ENCODE results near the gene CDK6. TPM values are rescaled to one million over a fixed set of nuclear protein-coding genes. Genes with fewer than 3 reads are reported as not detected.
A peak's percentile ranks its signal among the peaks of the same experiment; 100 is the strongest.

CDK6 gene
- total RNA-seq, 4 donors from 2014 or later = 12.9 to 32.7 (median 21.6) TPM

- TF ChIP-seq POLR2AphosphoS5 (IDR thresholded peaks at IDR 0.05) (no peak), POLR2A (IDR thresholded peaks at IDR 0.05) (no peak), CTCF (IDR thresholded peaks at IDR 0.05) (no peak), EP300 (IDR thresholded peaks at IDR 0.05; ENCODE audit: low read depth) (no peak)
- H3K36me3 ChIP-seq = no peaks in the 10 kb centered on the region
- in situ Hi-C loops (cut with MboI; ENCODE audit: low pct_ligation_motif_present in 1 of 4, low pct_unique_long_range_greater_than_20kb in 1 of 4, low sequenced_read_pairs in 3 of 4) (no loop called here), intact Hi-C loops (cut with DNase I; ENCODE audit: low total_unique reads) (no loop called here)
- no peaks in the 10 kb centered on the region for H3K27me3 ChIP-seq
- DNase-seq = no peak
- no peaks in the 10 kb centered on the region for H3K9me3 ChIP-seq
- H3K27ac ChIP-seq = no peak overlapping the region
- H3K4me3 ChIP-seq = no peak overlapping the region
- WGBS, 2 donors (ENCODE audit: low coverage in 1 of 2) = 32% methylated on average over 2 of the region's 2 CpGs; no CpG with 5 or more reads in 1 of the 2 donors
- H3K4me1 ChIP-seq = peaks cover 0 to 36% (median 7%) of the 10 kb centered on the region in 4 donors
Measured at GRCh38 chr7:92652536-92652935, 183.8 kb downstream of the CDK6 start.

- H3K36me3 ChIP-seq = no peaks in the 10 kb centered on the region
- peaks cover 2 to 55% (median 24%) of the 10 kb centered on the region in 4 donors for H3K4me1 ChIP-seq
- WGBS, 2 donors (ENCODE audit: low coverage in 1 of 2) = 68 to 100% methylated on average over 1 to 3 of the region's 3 CpGs
- no peak for DNase-seq
- no peak for TF ChIP-seq POLR2AphosphoS5 (IDR thresholded peaks at IDR 0.05)
- no peak for TF ChIP-seq POLR2A (IDR thresholded peaks at IDR 0.05)
- no peak for TF ChIP-seq CTCF (IDR thresholded peaks at IDR 0.05)
- TF ChIP-seq EP300 (IDR thresholded peaks at IDR 0.05; ENCODE audit: low read depth) = no peak
- intact Hi-C loops (cut with DNase I; ENCODE audit: low total_unique reads) = no loop called here
- H3K9me3 ChIP-seq = no peaks in the 10 kb centered on the region
- no peak overlapping the region for H3K4me3 ChIP-seq
- peak overlapping the region in 1 of 4 donors; percentile 45 for H3K27ac ChIP-seq
- H3K27me3 ChIP-seq = no peaks in the 10 kb centered on the region
- in situ Hi-C loops (cut with MboI; ENCODE audit: low pct_ligation_motif_present in 1 of 4, low pct_unique_long_range_greater_than_20kb in 1 of 4, low sequenced_read_pairs in 3 of 4) = no loop called here
Measured at GRCh38 chr7:92650391-92650790, 186.0 kb downstream of the CDK6 start.

GRCh38 chr7:92648067-92648466 lies 188.3 kb downstream of the CDK6 start:
- TF ChIP-seq CTCF (IDR thresholded peaks at IDR 0.05) (no peak), POLR2AphosphoS5 (IDR thresholded peaks at IDR 0.05) (no peak), POLR2A (IDR thresholded peaks at IDR 0.05) (no peak), EP300 (IDR thresholded peaks at IDR 0.05; ENCODE audit: low read depth) (no peak)
- peaks cover 2 to 70% (median 35%) of the 10 kb centered on the region in 4 donors for H3K4me1 ChIP-seq
- H3K27ac ChIP-seq = peak overlapping the region; percentile 67 to 81 (median 76)

GRCh38 chr7:92647652-92648051 lies 188.7 kb downstream of the CDK6 start:
- DNase-seq = no peak
- peaks cover 2 to 68% (median 35%) of the 10 kb centered on the region in 4 donors for H3K4me1 ChIP-seq
- TF ChIP-seq POLR2AphosphoS5 (IDR thresholded peaks at IDR 0.05) = no peak
- no peak for TF ChIP-seq EP300 (IDR thresholded peaks at IDR 0.05; ENCODE audit: low read depth)
- no peak for TF ChIP-seq CTCF (IDR thresholded peaks at IDR 0.05)
- TF ChIP-seq POLR2A (IDR thresholded peaks at IDR 0.05) = no peak

More at GRCh38 chr7:92648067-92648466, 188.3 kb downstream of the CDK6 start:
- Histone ChIP-seq H3K27me3 (no peaks in the 10 kb centered on the region), H3K4me3 (no peak overlapping the region), H3K9me3 (no peaks in the 10 kb centered on the region), H3K36me3 (no peaks in the 10 kb centered on the region)
- intact Hi-C loops (cut with DNase I; ENCODE audit: low total_unique reads) (no loop called here), in situ Hi-C loops (cut with MboI; ENCODE audit: low pct_ligation_motif_present in 1 of 4, low pct_unique_long_range_greater_than_20kb in 1 of 4, low sequenced_read_pairs in 3 of 4) (no loop called here)
- 43 to 67% methylated on average over 3 to 4 of the region's 4 CpGs for WGBS, 2 donors (ENCODE audit: low coverage in 1 of 2)
- DNase-seq = no peak

More at GRCh38 chr7:92647652-92648051, 188.7 kb downstream of the CDK6 start:
- Histone ChIP-seq H3K9me3 (no peaks in the 10 kb centered on the region), H3K4me3 (no peak overlapping the region), H3K27ac (peak overlapping the region; percentile 67 to 81 (median 76)), H3K27me3 (no peaks in the 10 kb centered on the region), H3K36me3 (no peaks in the 10 kb centered on the region)
- WGBS, 2 donors (ENCODE audit: low coverage in 1 of 2) = 39 to 65% methylated on average over 2 of the region's 2 CpGs
- in situ Hi-C loops (cut with MboI; ENCODE audit: low pct_ligation_motif_present in 1 of 4, low pct_unique_long_range_greater_than_20kb in 1 of 4, low sequenced_read_pairs in 3 of 4) (no loop called here), intact Hi-C loops (cut with DNase I; ENCODE audit: low total_unique reads) (no loop called here)

Data from transverse colon (tissue), 4 donors.